C4-2B (cell line): ENCODE results near the gene BPI.

Source experiments
- CTCF ChIP-seq: fragments of 450-650 bp; conservative IDR thresholded peaks from 2 replicates; pipeline ENCODE4 v1.5.1; 2017; ENCODE audit warnings: mild to moderate bottlenecking
- ZFX ChIP-seq: fragments of 450-650 bp; IDR thresholded peaks from 2 replicates; pipeline ENCODE4 v1.6.1; 2017

GRCh38 chr20:38346741-38347140, 42.8 kb downstream of the BPI start:
- no peak for TF ChIP-seq CTCF
- no peak for TF ChIP-seq ZFX
